Tibial artery (tissue), 4 donors: ENCODE results near the gene TREH.
A peak's percentile ranks its signal among the peaks of the same experiment; 100 is the strongest.

ENCODE experiments used
- DNase-seq, 2 donors: peaks; one replicate each; pipeline ENCODE4 v3.0.0-alpha.2; 2019
- H3K27ac ChIP-seq, 2 donors: fragments of 200-600 bp; sonication (generic) in 1 of 2; 1 replicate in 1 of 2; 2 replicates in 1 of 2; pipeline ENCODE4 v1.5.1; 2018 to 2019; ENCODE audit warnings: mild to moderate bottlenecking in 1 of 2
- H3K27me3 ChIP-seq, 2 donors: fragments of 200-600 bp; sonication (generic) in 1 of 2; one replicate each; pipeline versions ENCODE4 v1.5.1 to v1.6.0; 2016 to 2019
- H3K36me3 ChIP-seq, 3 donors: fragments of 200-600 bp; sonication (generic) in 2 of 3; one replicate each; pipeline ENCODE4 v1.5.1; 2016 to 2019; ENCODE audit warnings: mild to moderate bottlenecking in 2 of 3
- H3K4me1 ChIP-seq, 4 donors: fragments of 200-600 bp; sonication (generic) in 2 of 4; 1 replicate in 3 of 4; 2 replicates in 1 of 4; pipeline ENCODE4 v1.5.1; 2016 to 2019
- H3K4me3 ChIP-seq, 2 donors: fragments of 200-600 bp; sonication (generic) in 1 of 2; 1 replicate in 1 of 2; 2 replicates in 1 of 2; pipeline ENCODE4 v1.5.1; 2018 to 2019; ENCODE audit warnings: mild to moderate bottlenecking in 2 of 2
- H3K9me3 ChIP-seq, 3 donors: fragments of 200-600 bp; sonication (generic) in 1 of 3; one replicate each; pipeline ENCODE4 v1.5.1; 2016 to 2019
- CTCF ChIP-seq, 2 experiments: fragments of 200-600 bp in 1 of 2; fragments of 450-650 bp in 1 of 2; IDR thresholded peaks; one replicate each; pipeline ENCODE4 v1.5.1; 2017 to 2019; ENCODE audit warnings: antibody characterized with exemption in 2 of 2, mild to moderate bottlenecking in 1 of 2, moderate library complexity in 1 of 2
- intact Hi-C: fragments of 100-400 bp; cut with DNase I; formaldehyde crosslinking; loops from one replicate; pipeline ENCODE4 v1.15.0; 2023; ENCODE audit warnings: low total_unique reads

Gene TREH

GRCh38 chr11:118650366-118650765, 29.1 kb downstream of the TREH start:
- no peak overlapping the region for H3K27ac ChIP-seq
- peaks cover 59 to 98% (median 93%) of the 10 kb centered on the region in 3 donors for H3K36me3 ChIP-seq
- no peaks in the 10 kb centered on the region for H3K9me3 ChIP-seq
- no peak for TF ChIP-seq CTCF (IDR thresholded peaks at IDR 0.05)
- no peaks in the 10 kb centered on the region for H3K4me1 ChIP-seq
- H3K4me3 ChIP-seq: no peak overlapping the region
- no peak for DNase-seq
- no peaks in the 10 kb centered on the region for H3K27me3 ChIP-seq
- intact Hi-C loops: no loop called here

GRCh38 chr11:118649941-118650340, 29.5 kb downstream of the TREH start:
- peak in 1 of 2 donors; percentile 45 for DNase-seq
- Histone ChIP-seq H3K27ac (no peak overlapping the region), H3K27me3 (no peaks in the 10 kb centered on the region), H3K4me1 (no peaks in the 10 kb centered on the region), H3K4me3 (no peak overlapping the region), H3K9me3 (no peaks in the 10 kb centered on the region), H3K36me3 (peaks cover 62 to 98% (median 93%) of the 10 kb centered on the region in 3 donors)
- no peak for TF ChIP-seq CTCF (IDR thresholded peaks at IDR 0.05)
- intact Hi-C loops: no loop called here

- intact Hi-C loops: no loop called here
- Histone ChIP-seq H3K9me3 (no peaks in the 10 kb centered on the region), H3K27ac (no peak overlapping the region), H3K4me1 (no peaks in the 10 kb centered on the region), H3K27me3 (no peaks in the 10 kb centered on the region), H3K36me3 (peaks cover 71 to 98% (median 95%) of the 10 kb centered on the region in 3 donors), H3K4me3 (no peak overlapping the region)
- no peak for TF ChIP-seq CTCF (IDR thresholded peaks at IDR 0.05)
- DNase-seq: peak in 1 of 2 donors; percentile 42
These were observed 31.2 kb downstream of the TREH start for GRCh38 chr11:118648291-118648690.

GRCh38 chr11:118646393-118646792, 33.1 kb downstream of the TREH start:
- DNase-seq: peak in 1 of 2 donors; percentile 20
- Histone ChIP-seq H3K27me3 (no peaks in the 10 kb centered on the region), H3K36me3 (peaks cover 69 to 98% (median 95%) of the 10 kb centered on the region in 3 donors)

GRCh38 chr11:118645066-118645715, 34.3 kb downstream of the TREH start:
- intact Hi-C loops: no loop called here
- H3K4me1 ChIP-seq: peaks cover 0 to 14% (median 0%) of the 10 kb centered on the region in 4 donors
- no peak overlapping the region for H3K27ac ChIP-seq
- peaks cover 57 to 98% (median 94%) of the 10 kb centered on the region in 3 donors for H3K36me3 ChIP-seq
- no peak for TF ChIP-seq CTCF (IDR thresholded peaks at IDR 0.05)
- H3K27me3 ChIP-seq: no peaks in the 10 kb centered on the region
- DNase-seq: no peak
- H3K4me3 ChIP-seq: no peak overlapping the region
- H3K9me3 ChIP-seq: no peaks in the 10 kb centered on the region

More at GRCh38 chr11:118646393-118646792, 33.1 kb downstream of the TREH start:
- Histone ChIP-seq H3K4me1 (peaks cover 0 to 4% (median 0%) of the 10 kb centered on the region in 4 donors), H3K27ac (no peak overlapping the region), H3K4me3 (no peak overlapping the region), H3K9me3 (no peaks in the 10 kb centered on the region)
- intact Hi-C loops: no loop called here
- TF ChIP-seq CTCF (IDR thresholded peaks at IDR 0.05): no peak
